ENCODE results near the gene SNW1. TPM values are rescaled to one million over a fixed set of nuclear protein-coding genes. Genes with fewer than 3 reads are reported as not detected.

Gene SNW1
- total RNA-seq, 3 donors from 2014 or later (not counting 1 experiment from before 2014, with no cell fraction given) = 89.7 to 106 (median 103) TPM

GRCh38 chr14:77673193-77673592 lies 87.8 kb downstream of the SNW1 start:
- no peak for TF ChIP-seq CTCF (IDR thresholded peaks at IDR 0.05)
- H3K4me1 ChIP-seq (ENCODE audit: control insufficient read depth, insufficient read depth, low read length) = no peaks in the 10 kb centered on the region
- DNase-seq (no peak), ATAC-seq (no peak)
- intact Hi-C loops (cut with micrococcal nuclease) = no loop called here
- no peak overlapping the region for H3K4me3 ChIP-seq (ENCODE audit: low read length)
- H3K36me3 ChIP-seq (ENCODE audit: control insufficient read depth, insufficient read depth, low read length) = peaks cover 34% of the 10 kb centered on the region
- H3K27me3 ChIP-seq (ENCODE audit: control insufficient read depth, insufficient read depth, low read length) = no peaks in the 10 kb centered on the region
- H3K4me3 Mint-ChIP-seq = no peak overlapping the region
- no peaks in the 10 kb centered on the region for H3K27me3 Mint-ChIP-seq (ENCODE audit: low read depth in 2 of 2)
- H3K4me1 Mint-ChIP-seq = no peaks in the 10 kb centered on the region
- H3K9me3 ChIP-seq (ENCODE audit: control insufficient read depth, insufficient read depth, low read length) = no peaks in the 10 kb centered on the region
- H3K9me3 Mint-ChIP-seq = no peaks in the 10 kb centered on the region
- H3K36me3 Mint-ChIP-seq = peaks cover 14% of the 10 kb centered on the region
- H3K27ac ChIP-seq (ENCODE audit: low read length) = no peak overlapping the region
- H3K27ac Mint-ChIP-seq = no peak overlapping the region

Other genes with a start within 250 kb of the SNW1 start
- 10 to 100 TPM; 35.2 to 58.6 (median 50.4) TPM for gene SPTLC2, start 144.5 kb downstream of the SNW1 start, total RNA-seq
- 10 to 100 TPM in 1 of 3 donors, 1 to 10 TPM in 2; 3.6 to 10.2 (median 7.1) TPM for gene ALKBH1, start 53.1 kb downstream of the SNW1 start, total RNA-seq
- gene SLIRP, start 53.1 kb downstream of the SNW1 start, total RNA-seq = 10 to 100 TPM; 29.5 to 33.1 (median 31.6) TPM
- 1 to 10 TPM; 8.0 to 9.2 (median 8.5) TPM for gene ADCK1, start 39.0 kb upstream of the SNW1 start, total RNA-seq